ENCODE data around the gene CYP26B1. TPM values are rescaled to one million over a fixed set of nuclear protein-coding genes. Genes with fewer than 3 reads are reported as not detected.

CYP26B1 gene
- total RNA-seq (2013) = 0.02 TPM
- polyA plus RNA-seq (not detected), polyA minus RNA-seq (not detected in 2 replicates), total RNA-seq (0 to 0.58 (median 0.07) reads per million in 11 experiments)

- Histone ChIP-seq H3K4me3 (replicated peaks in 1 of 3; ENCODE audit: low read depth in 2 of 3, low read length in 3 of 3) (no peak within 1 kb of the TSS), H3K4me1 (ENCODE audit: control insufficient read depth in 1 of 2, insufficient read depth in 2 of 2, low read length in 2 of 2) (peaks cover 3 to 11% of the 10 kb centered on the region in 2 donors), H4K20me1 (ENCODE audit: insufficient read depth, low read length) (no peaks in the 10 kb centered on the region), H3K9ac (ENCODE audit: insufficient read depth, low read length, poor library complexity, severe bottlenecking) (no peak within 1 kb of the TSS), H3K4me2 (replicated peaks; ENCODE audit: extremely low read depth, low read length, poor library complexity, severe bottlenecking) (peak within 1 kb of the TSS; percentile 22), H3K27me3 (ENCODE audit: control insufficient read depth in 2 of 2, insufficient read depth in 2 of 2, low read length in 2 of 2) (peaks cover 57 to 92% of the 10 kb centered on the region in 2 donors), H3K27ac (ENCODE audit: low read depth in 1 of 2, low read length in 2 of 2) (no peak within 1 kb of the TSS), H3K36me3 (replicated peaks in 1 of 2; ENCODE audit: control insufficient read depth in 1 of 2, insufficient read depth in 2 of 2, low read length in 2 of 2) (no peaks in the 10 kb centered on the region), H2AFZ (ENCODE audit: insufficient read depth, low read depth, low read length, poor library complexity, severe bottlenecking) (no peak within 1 kb of the TSS), H3K9me3 (replicated peaks in 1 of 2; ENCODE audit: control insufficient read depth in 1 of 2, insufficient read depth in 1 of 2, low read length in 2 of 2) (peaks cover 10 to 30% of the 10 kb centered on the region in 2 donors), H3K79me2 (ENCODE audit: insufficient read depth, low read length) (no peaks in the 10 kb centered on the region)
- TF ChIP-seq CTCF (IDR thresholded peaks at IDR 0.05) = no peak
- Mint-ChIP-seq H3K27ac (peak within 1 kb of the TSS in 1 of 7 donors; percentile 40), H3K27me3 (ENCODE audit: low read depth in 3 of 3) (peaks cover 80 to 95% (median 87%) of the 10 kb centered on the region in 3 donors), H3K4me3 (peak within 1 kb of the TSS; percentile 58 to 94), H3K36me3 (peaks cover 3 to 13% of the 10 kb centered on the region in 2 donors), H3K9me3 (peaks cover 2 to 30% (median 22%) of the 10 kb centered on the region in 7 donors), H3K4me1 (peaks cover 40% of the 10 kb centered on the region)
- intact Hi-C loops (cut with micrococcal nuclease) = no loop called here
- WGBS (ENCODE audit: insufficient coverage) = 1% methylated on average over 50 of the region's 69 CpGs
- no peak for DNase-seq
These were observed at the start of gene CYP26B1 for GRCh38 chr2:72147303-72147971. CYP26B1 (minus strand) TSS chr2:72147862; CDS start chr2:72147834, 28 bp downstream.

DNA sequence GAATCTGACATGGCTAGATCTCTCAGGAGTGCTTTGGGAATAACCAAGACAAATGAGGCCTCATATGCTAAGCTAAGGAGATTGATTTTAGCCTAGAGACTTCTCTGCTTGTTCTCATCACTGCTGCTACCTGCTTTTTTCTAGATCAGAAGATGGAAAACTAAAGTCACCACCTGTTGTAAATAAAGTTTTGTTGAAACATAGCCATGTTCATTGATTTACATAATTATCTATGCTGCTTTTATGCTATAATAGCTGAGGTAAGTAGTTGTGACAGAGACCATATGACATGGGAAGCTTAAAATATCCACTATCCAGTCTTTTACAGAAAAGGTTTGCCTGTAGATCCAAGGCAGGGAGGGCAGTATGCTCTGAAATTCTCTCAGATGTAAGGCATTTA lies 46.1 kb upstream of the CYP26B1 start:
- Mint-ChIP-seq H3K4me3 (no peak overlapping the region), H3K27me3 (ENCODE audit: low read depth in 3 of 3) (peaks cover 2 to 3% (median 2%) of the 10 kb centered on the region in 3 donors), H3K36me3 (no peaks in the 10 kb centered on the region), H3K4me1 (no peaks in the 10 kb centered on the region), H3K9me3 (peaks cover 0 to 8% (median 2%) of the 10 kb centered on the region in 7 donors), H3K27ac (no peak overlapping the region)
- Histone ChIP-seq H3K27ac (ENCODE audit: low read depth in 1 of 2, low read length in 2 of 2) (no peak overlapping the region), H3K4me3 (replicated peaks in 1 of 3; ENCODE audit: low read depth in 2 of 3, low read length in 3 of 3) (no peak overlapping the region), H3K9ac (ENCODE audit: insufficient read depth, low read length, poor library complexity, severe bottlenecking) (no peak overlapping the region), H3K36me3 (replicated peaks in 1 of 2; ENCODE audit: control insufficient read depth in 1 of 2, insufficient read depth in 2 of 2, low read length in 2 of 2) (no peaks in the 10 kb centered on the region), H4K20me1 (ENCODE audit: insufficient read depth, low read length) (no peaks in the 10 kb centered on the region), H3K9me3 (replicated peaks in 1 of 2; ENCODE audit: control insufficient read depth in 1 of 2, insufficient read depth in 1 of 2, low read length in 2 of 2) (no peaks in the 10 kb centered on the region), H3K27me3 (ENCODE audit: control insufficient read depth in 2 of 2, insufficient read depth in 2 of 2, low read length in 2 of 2) (no peaks in the 10 kb centered on the region), H2AFZ (ENCODE audit: insufficient read depth, low read depth, low read length, poor library complexity, severe bottlenecking) (no peak overlapping the region), H3K4me1 (ENCODE audit: control insufficient read depth in 1 of 2, insufficient read depth in 2 of 2, low read length in 2 of 2) (no peaks in the 10 kb centered on the region), H3K79me2 (ENCODE audit: insufficient read depth, low read length) (no peaks in the 10 kb centered on the region), H3K4me2 (replicated peaks; ENCODE audit: extremely low read depth, low read length, poor library complexity, severe bottlenecking) (no peak overlapping the region)
- DNase-seq = no peak
- intact Hi-C loops (cut with micrococcal nuclease) = no loop called here
- TF ChIP-seq CTCF (IDR thresholded peaks at IDR 0.05) = no peak
